HG02588 (cell line): ENCODE measurements around the gene GDF7.

Source experiments
- ATAC-seq: cut with Tn5 transposase; IDR thresholded peaks from one replicate; pipeline ENCODE4 v1.9.1; 2021; ENCODE audit warnings: mild to moderate bottlenecking, moderate library complexity; ENCODE audit not compliant: unreplicated experiment

Gene GDF7

DNA sequence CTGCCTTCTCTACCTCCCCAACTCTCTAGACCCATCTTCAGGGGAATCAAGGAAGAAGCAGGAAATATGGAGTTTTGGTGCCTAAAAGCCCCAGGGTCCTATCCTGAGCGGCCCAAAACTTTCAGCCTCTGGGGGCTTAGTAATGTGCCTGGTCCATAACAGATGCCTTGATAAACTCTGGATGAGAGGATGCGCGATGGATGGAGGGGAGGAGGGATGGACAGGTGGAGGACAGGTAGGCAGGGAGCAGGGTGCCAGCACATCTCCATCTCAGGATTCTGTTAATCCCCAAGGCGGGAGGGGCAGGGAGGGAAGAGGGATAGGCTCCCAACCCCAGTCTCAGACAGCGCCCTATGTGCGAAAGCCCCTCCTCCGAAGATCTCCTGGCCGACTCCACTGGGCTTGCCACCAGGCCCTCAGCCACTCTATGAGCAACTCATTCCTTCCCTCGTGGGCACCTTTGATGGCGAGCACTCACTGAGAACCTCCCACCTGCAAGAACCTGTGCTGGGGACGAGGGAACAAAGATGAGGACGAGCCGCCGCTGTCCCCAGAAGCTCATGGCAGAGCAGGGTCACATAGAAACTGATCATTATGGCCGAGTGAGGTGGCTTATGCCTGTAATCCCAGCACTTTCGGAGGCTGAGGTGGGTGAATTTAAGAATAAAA is 39.1 kb upstream of the GDF7 start:
- ATAC-seq = no peak

DNA sequence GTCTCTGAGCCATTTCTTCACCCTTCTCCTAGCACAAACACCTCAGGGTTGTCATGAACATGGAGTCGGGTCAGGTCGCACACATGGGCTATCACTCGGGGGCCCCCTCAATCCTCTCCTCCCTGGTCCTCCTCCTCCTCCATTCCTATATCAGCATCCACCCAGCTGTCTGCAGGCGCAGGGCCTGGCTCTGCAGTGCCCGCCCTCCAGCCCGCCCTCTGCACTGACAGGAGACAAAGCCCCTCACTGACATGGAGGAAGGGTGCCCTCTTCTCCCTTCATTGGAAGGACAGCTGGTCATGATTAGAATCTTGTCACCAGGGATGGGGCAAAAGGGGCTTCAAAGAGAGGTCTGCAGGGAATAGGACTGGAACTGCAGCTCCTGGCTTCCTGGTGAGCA is 37.8 kb upstream of the GDF7 start:
- no peak for ATAC-seq

DNA sequence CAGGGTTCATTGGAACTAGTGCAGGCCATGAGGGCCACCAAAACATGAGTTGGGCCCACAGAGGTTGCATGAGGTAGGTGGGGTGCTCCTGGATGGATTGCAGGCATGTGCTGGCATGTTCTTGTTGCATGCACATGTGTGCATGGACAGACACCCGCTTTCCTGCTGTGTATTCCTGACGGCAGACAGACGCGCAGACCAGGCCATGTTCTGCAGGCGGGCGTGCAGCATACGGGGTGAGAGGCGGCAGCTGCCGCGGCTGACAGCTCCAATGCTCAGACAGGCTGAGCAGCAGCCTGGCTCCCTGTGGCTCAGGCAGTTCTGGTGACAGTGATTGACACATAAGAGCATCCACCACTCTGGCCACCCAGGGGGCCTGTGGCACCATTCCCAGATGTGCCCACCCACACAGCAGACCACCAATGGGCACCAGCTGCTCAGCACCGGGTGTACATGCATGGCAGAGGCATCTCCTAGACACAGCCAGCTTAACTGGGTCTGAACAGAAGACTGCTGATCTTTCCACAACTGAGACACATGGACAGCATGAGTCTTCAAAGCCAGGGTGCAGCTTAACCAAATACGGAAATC is 37.3 kb upstream of the GDF7 start:
- no peak for ATAC-seq

DNA sequence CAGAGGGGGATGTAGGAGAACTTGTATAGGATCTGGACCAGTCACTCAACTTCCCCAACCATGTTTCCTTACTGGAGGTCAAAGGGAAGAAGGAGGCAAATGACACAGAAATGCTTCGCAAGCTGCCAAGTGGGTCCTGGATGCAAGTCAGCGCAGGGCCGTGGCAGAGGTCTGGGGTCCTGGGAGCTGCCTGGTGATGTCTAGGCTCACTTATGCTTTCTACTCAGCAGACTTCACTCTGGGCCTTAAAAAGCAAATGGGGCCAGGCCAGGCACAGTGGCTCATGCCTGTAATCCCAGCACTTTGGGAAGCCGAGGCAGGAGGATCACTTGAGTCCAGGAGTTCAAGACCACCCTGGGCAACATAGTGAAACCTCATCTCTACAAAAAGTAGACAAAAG is 36.0 kb upstream of the GDF7 start:
- no peak for ATAC-seq

DNA sequence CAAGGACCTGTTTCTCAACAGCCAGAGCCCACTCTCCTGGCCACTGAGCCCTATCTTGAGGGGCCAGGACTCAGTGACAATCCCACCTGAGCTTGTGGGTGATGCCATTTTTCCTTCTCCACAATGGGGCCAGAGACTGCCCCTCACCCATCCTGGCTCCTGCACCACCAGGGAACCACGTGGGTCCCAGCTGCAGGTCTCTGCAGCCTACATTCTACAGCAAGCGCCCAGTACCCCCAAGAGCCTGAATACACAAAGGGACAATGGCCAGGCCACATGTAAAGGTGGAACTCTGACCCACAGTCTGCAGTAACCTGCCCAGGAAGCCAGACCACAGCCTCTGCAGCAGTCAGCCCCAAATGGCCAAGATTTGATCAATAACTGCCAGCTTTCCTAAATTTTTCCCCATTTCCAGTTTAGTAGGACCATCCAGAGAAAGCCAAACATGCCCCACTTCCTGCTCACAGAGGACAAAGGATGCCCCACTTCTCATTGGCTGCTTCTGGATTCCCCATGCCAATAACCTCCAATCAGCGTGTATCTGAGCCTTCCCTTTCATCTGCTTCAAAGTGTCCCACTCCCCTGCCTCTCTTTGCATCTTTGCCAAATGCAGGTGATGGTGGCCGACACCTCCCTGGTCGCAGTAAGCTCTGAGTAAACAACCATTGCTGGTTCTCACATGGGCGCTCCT is 35.2 kb upstream of the GDF7 start:
- no peak for ATAC-seq

DNA sequence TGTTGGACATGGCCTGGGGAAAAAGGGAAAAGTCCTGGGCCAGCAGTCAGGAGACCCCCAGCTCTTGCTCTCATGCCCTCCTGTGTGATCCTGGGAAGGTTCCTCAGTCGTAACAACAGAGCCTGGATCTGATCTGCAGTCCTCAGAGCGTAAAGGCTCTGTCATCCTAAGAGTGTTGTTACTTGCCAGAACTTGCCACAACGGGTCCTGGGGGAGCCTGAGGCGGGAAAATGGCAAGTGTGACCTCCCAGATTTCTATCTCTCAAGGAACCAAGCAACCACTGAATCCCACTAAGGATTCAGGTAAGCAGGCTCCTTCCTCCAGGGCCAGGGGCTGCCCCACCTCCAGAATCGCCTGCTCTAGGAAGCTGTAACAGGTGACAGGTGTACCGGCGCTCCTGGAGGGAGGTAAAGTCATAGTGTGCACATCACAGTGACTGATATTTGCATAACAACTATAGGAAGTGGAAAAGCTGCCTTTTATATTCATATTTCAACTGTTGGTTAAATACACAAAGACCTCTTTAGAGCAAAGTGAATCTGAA is 34.4 kb upstream of the GDF7 start:
- no peak for ATAC-seq

DNA sequence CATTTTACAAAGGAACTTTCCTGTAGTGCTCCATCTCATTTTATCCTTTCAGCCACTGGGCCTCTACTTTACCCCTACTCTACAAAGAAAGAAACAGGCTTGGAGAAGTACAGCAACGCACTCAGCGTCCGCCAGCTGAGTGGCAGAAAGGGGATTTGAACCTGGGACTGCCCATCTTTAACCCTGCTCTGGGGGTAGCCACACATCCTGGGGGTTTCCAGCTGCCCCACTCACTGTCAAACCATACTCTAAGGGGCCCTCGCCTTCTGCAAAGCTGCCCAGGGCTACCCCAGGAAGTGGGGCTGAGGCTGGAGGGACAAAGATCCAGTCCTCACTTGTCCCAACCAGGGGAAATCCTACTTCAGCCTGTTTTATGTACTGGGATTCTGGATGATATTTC is 33.9 kb upstream of the GDF7 start:
- no peak for ATAC-seq

DNA sequence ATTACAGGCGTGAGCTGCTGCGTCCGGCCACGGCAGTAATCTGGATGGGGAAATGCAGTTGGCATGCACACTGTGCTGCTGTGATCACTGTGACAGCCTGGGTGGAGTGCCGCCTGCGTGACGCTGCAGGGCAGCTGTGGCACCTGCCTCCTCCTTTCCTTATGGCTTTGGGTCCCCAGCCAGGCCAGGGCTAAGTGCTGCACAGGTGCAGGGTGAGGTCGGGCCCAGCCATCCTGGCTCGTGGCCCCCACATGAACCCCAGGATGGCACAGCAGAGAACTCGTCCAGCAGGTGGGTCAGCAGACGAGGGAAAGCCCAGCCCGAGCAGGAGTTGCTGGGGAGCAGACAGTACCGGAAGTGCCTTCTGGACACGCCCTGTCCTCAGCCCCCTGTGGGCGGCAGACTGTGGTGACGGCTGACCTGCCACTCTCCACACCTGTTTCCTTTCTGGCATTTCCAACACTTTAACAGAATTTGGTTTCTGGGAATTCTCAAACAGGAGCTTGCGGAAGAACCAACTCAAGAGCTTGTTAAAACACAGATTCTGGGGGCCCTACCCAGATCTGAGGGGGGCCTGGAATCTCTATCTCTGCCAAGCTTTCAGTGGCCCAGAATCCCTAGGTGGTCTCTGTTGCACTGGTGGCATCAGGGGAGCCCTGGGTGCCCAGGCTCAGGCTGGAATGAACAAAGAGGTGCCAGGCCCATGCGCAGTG is 33.0 kb upstream of the GDF7 start:
- peak; percentile 39 for ATAC-seq

DNA sequence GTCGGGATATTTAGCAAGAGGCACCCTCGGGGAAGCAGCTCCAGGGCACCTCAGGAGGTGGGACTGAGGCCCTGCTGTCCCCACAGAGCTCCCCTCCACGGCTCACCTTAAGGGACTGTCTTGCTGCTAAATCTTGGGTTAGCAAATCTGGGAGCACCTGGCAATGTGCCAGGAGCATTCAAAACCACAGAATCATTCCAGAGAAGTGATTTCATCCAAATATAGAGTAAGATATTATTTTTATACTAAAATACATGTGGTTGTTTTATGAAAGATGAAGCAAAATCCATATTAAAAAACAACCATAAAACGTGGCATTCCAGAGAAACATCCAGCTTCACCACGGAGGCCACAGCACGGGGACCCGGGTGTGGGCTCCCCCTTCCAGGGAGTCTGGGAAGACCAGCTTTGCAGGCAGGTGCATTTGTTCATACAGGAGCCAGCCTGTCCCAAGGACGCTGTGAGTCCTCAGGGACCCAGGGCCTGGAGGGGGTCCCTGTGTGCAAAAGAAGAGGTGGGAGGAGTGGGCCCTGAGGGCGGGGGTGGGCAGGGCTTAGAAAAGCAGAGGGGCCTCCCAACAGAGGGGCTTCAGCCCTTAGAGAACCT is 32.3 kb upstream of the GDF7 start:
- no peak for ATAC-seq

DNA sequence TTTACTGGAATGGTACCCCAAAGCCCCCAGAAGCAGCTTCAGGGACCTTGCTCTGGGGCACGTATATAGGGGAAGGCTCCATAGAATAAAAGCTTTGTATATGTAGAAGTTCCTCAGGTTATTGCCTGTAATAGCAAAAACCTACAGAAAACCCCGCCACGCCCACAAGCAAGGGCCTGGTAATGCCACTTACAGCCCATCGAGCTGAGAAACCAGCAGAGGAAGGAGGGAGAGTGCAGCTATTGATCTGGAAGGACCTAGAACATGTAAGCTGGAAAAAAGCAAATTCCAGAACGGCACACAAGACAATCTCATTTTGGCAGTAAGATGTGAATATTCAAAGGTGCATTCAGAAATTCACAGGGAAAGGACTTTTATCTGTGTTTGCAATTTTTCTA is 31.8 kb upstream of the GDF7 start:
- no peak for ATAC-seq

DNA sequence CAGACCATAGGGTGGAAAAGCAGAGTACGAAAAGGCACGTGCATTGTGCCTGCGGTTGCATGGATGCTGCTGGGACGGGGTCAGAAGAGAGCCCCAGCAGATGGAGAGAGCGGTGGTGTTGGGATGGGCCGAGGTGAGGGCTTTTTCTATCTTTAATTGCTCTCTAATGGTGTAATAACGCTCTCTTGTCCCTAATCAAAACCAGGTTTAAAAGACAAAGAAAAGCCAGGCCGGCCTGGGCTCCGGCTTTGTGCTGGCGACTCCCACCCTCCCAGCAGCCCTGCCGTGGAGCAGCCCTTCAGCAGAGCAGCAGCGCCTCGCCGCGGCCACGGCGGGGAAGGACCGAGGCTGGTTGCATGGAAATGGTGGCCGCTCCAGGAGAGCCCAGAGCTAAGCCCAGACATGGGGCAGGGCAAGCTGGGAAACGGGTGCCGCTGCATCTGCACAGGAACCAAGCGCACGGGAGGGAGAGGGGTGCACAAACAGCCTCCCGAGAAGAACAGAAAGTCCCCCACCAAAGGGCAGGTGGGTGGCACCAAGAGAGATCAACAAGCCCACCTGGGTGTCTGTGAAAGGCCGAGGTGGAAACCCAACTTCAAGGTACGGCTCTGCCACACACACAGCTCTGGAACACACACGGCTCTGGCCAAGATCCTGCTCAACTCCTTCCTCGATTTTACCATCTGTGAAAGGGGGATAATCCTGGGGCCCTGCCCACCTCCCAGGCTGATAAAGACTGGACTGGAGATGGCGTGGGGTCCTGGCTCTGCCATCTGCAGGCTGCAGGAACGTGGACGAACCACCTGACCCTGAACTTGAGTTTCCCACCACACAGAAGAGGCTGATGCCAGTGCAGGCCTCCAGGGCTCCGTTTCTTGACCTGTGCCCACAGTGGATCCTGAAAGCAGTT is 31.0 kb upstream of the GDF7 start:
- no peak for ATAC-seq

DNA sequence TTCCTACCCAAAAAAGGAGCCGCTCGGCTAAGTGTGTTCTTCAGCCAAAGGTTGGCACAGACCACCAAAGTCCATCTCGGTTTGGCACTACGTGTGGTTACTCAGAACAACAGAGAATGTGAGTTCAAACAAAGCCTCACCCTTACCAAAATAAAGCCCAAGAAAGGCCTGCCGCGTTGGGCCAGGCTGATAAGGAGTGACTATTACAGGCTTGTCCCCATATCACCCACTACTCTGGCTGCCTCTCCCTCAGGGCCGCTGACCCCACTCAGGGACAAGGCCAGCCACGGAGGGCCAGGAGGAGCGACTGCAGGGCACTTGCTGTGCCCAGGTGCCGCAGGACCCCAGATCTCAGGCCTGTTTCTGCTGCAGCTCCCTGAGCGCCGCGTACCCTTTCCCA is 29.8 kb upstream of the GDF7 start:
- ATAC-seq = no peak

DNA sequence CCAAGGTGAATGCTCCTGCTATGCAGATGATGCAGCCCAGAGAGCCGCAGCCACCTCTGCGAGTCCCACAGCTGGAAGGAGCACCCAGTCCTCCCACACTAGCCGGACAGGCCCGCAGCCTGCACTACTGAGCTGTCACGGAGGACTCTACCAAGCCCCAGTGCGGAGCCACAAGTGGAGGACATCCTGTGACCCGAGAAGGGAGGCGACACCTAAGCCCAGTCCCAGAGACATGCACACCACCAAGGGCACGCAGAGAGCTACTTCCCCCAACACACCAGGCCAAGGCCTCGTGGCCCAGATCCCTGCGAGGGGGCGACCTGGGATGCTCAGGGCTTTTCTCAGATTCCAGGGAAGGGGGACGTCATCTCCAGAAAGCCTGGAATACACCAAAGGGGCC is 28.9 kb upstream of the GDF7 start:
- no peak for ATAC-seq

DNA sequence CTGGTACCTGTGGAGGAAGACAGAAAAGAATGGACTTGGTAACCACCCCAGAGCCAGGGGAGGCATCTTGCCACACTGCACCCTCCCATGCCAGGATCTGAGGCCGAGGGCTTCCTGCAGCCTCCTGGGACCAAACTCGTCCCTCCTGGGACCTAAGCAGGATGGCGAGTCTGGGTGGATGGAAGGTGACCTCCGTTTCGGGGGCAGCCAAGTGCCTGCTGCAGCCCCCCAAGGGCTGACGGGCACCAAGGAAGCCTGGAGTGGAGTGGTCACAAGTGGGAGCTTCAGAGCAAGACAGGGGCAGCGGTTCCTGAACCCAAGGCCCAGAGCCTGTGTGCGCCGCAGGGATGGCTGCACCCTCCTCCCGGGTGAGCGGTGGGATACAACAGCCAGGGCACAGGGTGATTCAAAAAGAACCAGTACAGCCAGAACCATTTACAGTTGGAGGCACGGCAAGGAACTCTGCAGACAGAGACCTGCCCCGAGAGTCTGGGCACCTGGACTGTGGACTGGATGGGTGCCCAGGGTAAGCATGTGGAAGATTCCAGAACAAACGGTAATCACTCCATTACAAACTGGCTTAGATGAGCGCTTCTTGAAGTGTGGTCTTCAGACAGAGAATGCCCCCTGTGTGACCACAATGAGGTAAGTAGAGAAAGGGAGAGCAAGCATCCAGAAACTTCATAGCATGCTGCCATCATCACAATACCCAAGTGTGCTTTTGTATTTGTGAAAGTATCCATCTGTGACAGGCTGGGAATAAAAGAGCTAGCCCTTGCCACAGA is 28.1 kb upstream of the GDF7 start:
- ATAC-seq = no peak

DNA sequence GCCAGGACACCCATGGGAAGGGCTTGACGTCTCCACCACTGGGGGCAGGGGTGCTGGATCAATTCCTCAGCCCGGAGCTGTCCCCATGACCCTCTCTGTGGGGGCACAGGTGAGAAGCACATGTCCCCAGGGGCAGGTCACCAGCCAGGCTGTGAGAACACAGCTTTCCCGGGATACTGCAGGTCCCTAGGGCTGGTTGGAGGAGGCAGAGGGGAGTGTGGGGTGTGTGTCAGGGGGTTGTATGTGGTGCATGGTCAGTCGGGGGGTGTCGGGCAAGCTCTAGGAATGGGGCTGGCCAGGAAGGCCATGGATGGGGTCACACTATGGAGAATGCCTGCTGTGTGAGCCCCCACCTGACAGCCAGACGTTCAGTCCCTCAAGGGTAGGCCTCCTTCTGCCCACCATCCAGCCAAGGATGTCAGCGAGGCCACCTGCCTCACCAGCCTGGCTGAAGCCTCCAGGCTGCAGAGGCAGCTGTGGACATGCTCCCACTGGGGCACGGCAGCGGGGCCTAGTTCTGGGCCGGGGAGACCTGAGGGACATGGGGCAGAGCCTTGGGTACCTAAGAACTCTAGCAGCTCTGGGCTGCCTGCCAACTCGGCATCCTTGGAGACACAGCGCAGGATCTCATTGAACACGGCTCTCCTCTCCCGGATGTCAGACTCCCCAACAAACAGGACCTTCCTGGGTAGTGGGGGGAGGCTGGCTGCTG is 26.4 kb upstream of the GDF7 start:
- ATAC-seq = no peak

DNA sequence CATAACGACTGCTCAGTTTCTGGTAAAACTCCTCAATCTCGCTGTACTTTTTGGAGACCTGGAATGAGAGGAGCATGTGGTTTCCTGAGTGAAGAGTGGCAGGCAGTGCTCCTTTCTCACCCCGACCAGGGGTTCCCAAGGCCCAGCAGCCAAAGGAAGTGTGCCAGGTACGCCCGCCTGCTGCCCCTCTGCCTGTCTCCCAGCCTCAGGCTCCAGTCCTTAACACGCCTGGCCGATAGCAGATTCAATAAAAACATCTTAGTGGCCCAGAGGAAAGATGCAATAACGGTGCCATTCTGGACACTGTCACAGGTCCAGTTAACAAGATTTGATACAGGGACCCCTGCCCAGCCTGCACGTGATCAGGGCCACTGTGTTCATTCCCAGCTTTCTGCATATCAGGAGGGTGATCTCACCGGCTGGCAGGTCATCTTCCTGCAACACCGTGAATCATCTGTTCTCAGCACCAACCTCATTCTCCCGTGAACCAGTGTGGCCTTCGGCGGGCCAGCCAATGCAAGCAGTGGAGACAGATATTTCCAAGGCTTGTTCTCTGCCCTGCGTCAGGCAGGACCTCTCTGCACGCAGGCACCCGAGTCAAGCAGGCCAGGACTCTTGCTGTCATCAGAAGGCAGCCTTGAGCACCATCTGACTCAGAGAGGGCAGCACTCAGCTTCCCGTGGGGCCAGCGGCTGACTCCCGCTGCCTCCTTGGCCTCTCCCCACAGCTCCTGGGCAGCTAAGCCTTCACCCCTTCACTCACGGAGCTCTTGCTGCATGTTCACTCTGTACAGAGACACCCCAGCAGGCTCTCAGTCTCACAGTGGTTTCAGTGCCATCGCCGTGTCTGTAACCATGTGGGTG is 25.6 kb upstream of the GDF7 start:
- no peak for ATAC-seq

DNA sequence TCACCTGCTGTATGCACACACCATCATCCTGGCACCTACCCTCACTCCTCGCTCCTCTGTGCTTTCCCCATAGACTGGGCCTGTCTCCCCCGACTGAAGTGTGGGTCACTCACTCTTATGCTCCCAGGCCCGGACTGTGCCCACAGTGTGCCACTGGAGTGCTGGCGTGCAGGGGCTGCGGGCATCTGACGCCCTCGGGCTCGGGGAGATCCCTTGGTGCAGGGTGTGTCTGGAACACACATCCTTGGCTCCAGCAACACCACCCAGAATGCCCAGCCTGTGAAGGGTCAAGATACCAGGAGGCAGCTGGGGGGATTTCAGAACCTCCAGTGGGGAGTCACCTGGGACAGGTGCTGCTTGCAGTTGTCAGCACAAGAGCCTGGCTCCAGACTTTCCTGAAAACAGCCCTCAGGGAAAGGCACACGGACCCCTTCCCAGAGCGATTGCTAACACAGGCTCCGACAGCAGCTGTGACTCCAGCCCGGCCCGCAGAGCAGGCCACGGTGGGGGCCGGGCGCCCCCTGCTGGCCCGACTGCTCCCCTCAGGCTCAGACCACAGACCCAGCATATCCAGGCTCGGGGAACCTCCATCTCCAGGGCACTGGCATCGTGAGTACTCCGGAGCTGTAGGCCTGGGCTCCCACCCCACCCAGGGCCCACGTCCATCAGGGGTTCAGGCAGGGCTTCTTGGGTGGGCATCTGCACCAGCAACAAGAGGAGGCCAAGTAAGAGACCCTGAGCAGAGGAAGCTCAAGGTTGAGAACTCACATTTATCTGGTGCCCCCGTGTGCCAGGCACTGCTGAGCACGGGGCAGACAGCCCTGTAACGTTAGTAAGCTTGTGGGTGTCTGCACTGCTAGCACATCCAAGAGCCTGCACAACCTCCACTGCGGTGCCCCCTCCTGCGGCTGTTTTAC is 24.6 kb upstream of the GDF7 start:
- ATAC-seq = peak; percentile 95
